Esophagus muscularis mucosa (tissue), 4 donors: Measurements from ENCODE around the gene GSDME. TPM values are rescaled to one million over a fixed set of nuclear protein-coding genes. Genes with fewer than 3 reads are reported as not detected.
"Not testable (repeated sequence)": the region's sequence is repeated elsewhere in the genome, so short reads cannot be mapped to it uniquely, and the experiment has no call there.

Source experiments
- DNase-seq: peaks from one replicate; pipeline ENCODE4 v3.0.0-alpha.2; 2017; ENCODE audit errors: extremely low spot score
- H3K27ac ChIP-seq, 4 donors: fragments of 200-600 bp; sonication (generic); replicated peaks in 1 of 4; 1 replicate in 3 of 4; 2 replicates in 1 of 4; pipeline ENCODE4 v1.5.1; 2016 to 2019; ENCODE audit warnings: mild to moderate bottlenecking in 1 of 4
- H3K27me3 ChIP-seq, 4 donors: fragments of 200-600 bp; sonication (generic); one replicate each; pipeline versions ENCODE4 v1.5.1 to v1.6.0; 2016 to 2019
- H3K36me3 ChIP-seq, 4 donors: fragments of 200-600 bp; sonication (generic); one replicate each; pipeline ENCODE4 v1.5.1; 2016 to 2019
- H3K4me1 ChIP-seq, 4 donors: fragments of 200-600 bp; sonication (generic); one replicate each; pipeline ENCODE4 v1.5.1; 2016 to 2019
- H3K4me3 ChIP-seq, 4 donors: fragments of 200-600 bp; sonication (generic); 1 replicate in 2 of 4; 2 replicates in 2 of 4; pipeline ENCODE4 v1.5.1; 2016 to 2019; ENCODE audit warnings: mild to moderate bottlenecking in 4 of 4, moderate library complexity in 1 of 4
- H3K9me3 ChIP-seq, 4 donors: fragments of 200-600 bp; sonication (generic); 1 replicate in 3 of 4; 2 replicates in 1 of 4; pipeline ENCODE4 v1.5.1; 2016 to 2019
- CTCF ChIP-seq, 3 experiments: fragments of 200-600 bp in 2 of 3; fragments of 450-650 bp in 1 of 3; sonication (generic) in 2 of 3; IDR thresholded peaks; one replicate each; pipeline ENCODE4 v1.5.1; 2017 to 2019; ENCODE audit warnings: antibody characterized with exemption in 3 of 3, mild to moderate bottlenecking in 2 of 3, moderate library complexity in 1 of 3
- EP300 ChIP-seq: sonication (generic); formaldehyde crosslinking; IDR thresholded peaks from one replicate; pipeline ENCODE4 v1.6.1; 2017; ENCODE audit warnings: antibody characterized with exemption
- POLR2A ChIP-seq: fragments of 450-650 bp; IDR thresholded peaks from one replicate; pipeline ENCODE4 v1.6.1; 2017; ENCODE audit warnings: antibody characterized with exemption, moderate library complexity, mild to moderate bottlenecking, low read depth
- POLR2AphosphoS5 ChIP-seq, 2 donors: sonication (generic); formaldehyde crosslinking; IDR thresholded peaks; one replicate each; pipeline ENCODE4 v1.6.1; 2017; ENCODE audit warnings: antibody characterized with exemption in 2 of 2
- WGBS: methylation state at CpG from one replicate; pipeline ENCODE4 v1.1.5; 2018; 5-methylcytosine and 5-hydroxymethylcytosine counted together
- intact Hi-C: fragments of 100-400 bp; cut with DNase I; formaldehyde crosslinking; loops from one replicate; pipeline ENCODE4 v1.15.1; 2023
- total RNA-seq, 4 donors: library from RNA; depleted of rRNA; stranded (reverse); fragments of >200 nt; gene quantifications; one replicate each; pipeline versions ENCODE4 v1.1.0 to v1.2.1, GENCODE V29; 2016

The GSDME gene
- total RNA-seq, 4 donors from 2014 or later, result 6.5 to 12.2 (median 11.0) TPM

GRCh38 chr7:24800073-24800472 is 42.8 kb upstream of the GSDME start:
- Histone ChIP-seq H3K4me1 (no peaks in the 10 kb centered on the region), H3K27ac (no peak overlapping the region), H3K9me3 (no peaks in the 10 kb centered on the region), H3K36me3 (peaks cover 6 to 12% (median 7%) of the 10 kb centered on the region in 4 donors), H3K4me3 (no peak overlapping the region), H3K27me3 (no peaks in the 10 kb centered on the region)
- 92% methylated on average over 6 of the region's 6 CpGs for WGBS
- DNase-seq, result peak; percentile 31
- intact Hi-C loops, result no loop called here
- no peak for TF ChIP-seq CTCF (IDR thresholded peaks at IDR 0.05)
- TF ChIP-seq POLR2A, result no peak
- no peak for TF ChIP-seq POLR2AphosphoS5 (IDR thresholded peaks at IDR 0.05)
- TF ChIP-seq EP300, result no peak

GRCh38 chr7:24799506-24799905 is 42.2 kb upstream of the GSDME start:
- no peak overlapping the region for H3K4me3 ChIP-seq
- TF ChIP-seq POLR2A, result no peak
- intact Hi-C loops, result no loop called here
- no peaks in the 10 kb centered on the region for H3K9me3 ChIP-seq
- no peak overlapping the region for H3K27ac ChIP-seq
- H3K4me1 ChIP-seq, result no peaks in the 10 kb centered on the region
- DNase-seq, result no peak
- no peaks in the 10 kb centered on the region for H3K27me3 ChIP-seq
- peaks cover 6 to 12% (median 7%) of the 10 kb centered on the region in 4 donors for H3K36me3 ChIP-seq
- WGBS, result 93% methylated on average over 3 of the region's 3 CpGs

- Histone ChIP-seq H3K36me3 (peaks cover 0 to 7% (median 0%) of the 10 kb centered on the region in 4 donors), H3K27me3 (no peaks in the 10 kb centered on the region), H3K4me1 (no peaks in the 10 kb centered on the region), H3K4me3 (no peak overlapping the region), H3K27ac (no peak overlapping the region), H3K9me3 (no peaks in the 10 kb centered on the region)
- no peak for TF ChIP-seq POLR2A
- no peak for TF ChIP-seq POLR2AphosphoS5 (IDR thresholded peaks at IDR 0.05)
- TF ChIP-seq EP300, result no peak
- TF ChIP-seq CTCF (IDR thresholded peaks at IDR 0.05), result no peak
- intact Hi-C loops, result no loop called here
- 86% methylated on average over 4 of the region's 4 CpGs for WGBS
- DNase-seq, result peak; percentile 12
These were observed 41.0 kb upstream of the GSDME start for GRCh38 chr7:24798261-24798660.

GRCh38 chr7:24797270-24797669 is 40.0 kb upstream of the GSDME start:
- TF ChIP-seq CTCF (IDR thresholded peaks at IDR 0.05), result no peak
- TF ChIP-seq EP300, result no peak
- TF ChIP-seq POLR2A, result no peak
- no peak for TF ChIP-seq POLR2AphosphoS5 (IDR thresholded peaks at IDR 0.05)
- WGBS, result 96% methylated on average over 4 of the region's 4 CpGs
- Histone ChIP-seq H3K9me3 (no peaks in the 10 kb centered on the region), H3K27ac (no peak overlapping the region), H3K4me1 (no peaks in the 10 kb centered on the region), H3K36me3 (peaks cover 0 to 4% (median 0%) of the 10 kb centered on the region in 4 donors), H3K4me3 (no peak overlapping the region), H3K27me3 (no peaks in the 10 kb centered on the region)
- intact Hi-C loops, result no loop called here
- DNase-seq, result peak; percentile 68

- WGBS, result 96% methylated on average over 9 of the region's 9 CpGs
- H3K36me3 ChIP-seq, result no peaks in the 10 kb centered on the region
- no peak overlapping the region for H3K27ac ChIP-seq
- intact Hi-C loops, result no loop called here
- TF ChIP-seq POLR2A (no peak), CTCF (IDR thresholded peaks at IDR 0.05) (no peak), POLR2AphosphoS5 (IDR thresholded peaks at IDR 0.05) (no peak), EP300 (no peak)
- DNase-seq, result no peak
- H3K9me3 ChIP-seq, result no peaks in the 10 kb centered on the region
- no peaks in the 10 kb centered on the region for H3K4me1 ChIP-seq
- no peak overlapping the region for H3K4me3 ChIP-seq
- H3K27me3 ChIP-seq, result no peaks in the 10 kb centered on the region
These were observed 38.1 kb upstream of the GSDME start for GRCh38 chr7:24795407-24795767.

GRCh38 chr7:24794751-24795406 is 37.6 kb upstream of the GSDME start:
- H3K36me3 ChIP-seq, H3K27ac ChIP-seq, H3K4me1 ChIP-seq, H3K27me3 ChIP-seq, intact Hi-C loops, H3K4me3 ChIP-seq, H3K9me3 ChIP-seq: not testable (repeated sequence)
- DNase-seq, result peak; percentile 74
- 96% methylated on average over 21 of the region's 22 CpGs for WGBS
